Common myeloid progenitor, CD34-positive (primary cell): ENCODE measurements around the gene PIK3C2B.

ENCODE experiments used
- CTCF ChIA-PET: fragments of 350-600 bp; sonication (Branson Sonifier 250); formaldehyde crosslinking; loops from one replicate; lab custom pipeline; 2021; ENCODE audit warnings: antibody characterized with exemption; lab: Charles Lee
- POLR2A ChIA-PET: fragments of 350-600 bp; sonication (Branson Sonifier 250); formaldehyde crosslinking; loops from one replicate; lab custom pipeline; 2021; ENCODE audit warnings: antibody characterized with exemption; lab: Charles Lee
- DNase-seq, 3 donors: peaks; one replicate each; pipeline versions ENCODE4 v3.0.0 to v3.0.0-alpha.2; 2013
- H3K27ac ChIP-seq, 2 experiments: 1 replicate in 1 of 2; 2 replicates in 1 of 2; pipeline ENCODE4 v1.7.0; 2013; ENCODE audit warnings: inconsistent platforms in 2 of 2, low read length in 2 of 2, mild to moderate bottlenecking in 2 of 2, low read depth in 1 of 2, moderate library complexity in 1 of 2; ENCODE audit not compliant: severe bottlenecking in 2 of 2, insufficient read depth in 1 of 2, poor library complexity in 1 of 2
- H3K27me3 ChIP-seq, 5 experiments: replicated peaks in 2 of 5; 1 replicate in 3 of 5; 2 replicates in 2 of 5; pipeline versions ENCODE4 v1.6.1 to v1.7.0; 2013; ENCODE audit warnings: low read length in 4 of 5, mild to moderate bottlenecking in 2 of 5, moderate library complexity in 2 of 5, inconsistent platforms in 1 of 5; ENCODE audit not compliant: insufficient read depth in 5 of 5, control insufficient read depth in 4 of 5
- H3K36me3 ChIP-seq, 4 experiments: 1 replicate in 2 of 4; 2 replicates in 2 of 4; pipeline versions ENCODE4 v1.6.1 to v1.7.0; 2013; ENCODE audit warnings: low read length in 3 of 4, control low read depth in 1 of 4, mild to moderate bottlenecking in 1 of 4; ENCODE audit not compliant: control insufficient read depth in 4 of 4, insufficient read depth in 4 of 4
- H3K4me1 ChIP-seq, 4 experiments: 1 replicate in 3 of 4; 2 replicates in 1 of 4; pipeline versions ENCODE4 v1.6.1 to v1.7.1; 2013; ENCODE audit warnings: low read length in 3 of 4, mild to moderate bottlenecking in 3 of 4, control low read depth in 1 of 4, inconsistent platforms in 1 of 4, moderate library complexity in 1 of 4; ENCODE audit not compliant: control insufficient read depth in 4 of 4, insufficient read depth in 4 of 4; ENCODE audit errors: control extremely low read depth in 1 of 4
- H3K4me3 ChIP-seq, 7 experiments: 1 replicate in 4 of 7; 2 replicates in 3 of 7; pipeline versions ENCODE4 v1.5.1 to v1.7.0; 2013; ENCODE audit warnings: mild to moderate bottlenecking in 7 of 7, low read length in 6 of 7, moderate library complexity in 6 of 7, inconsistent platforms in 2 of 7, low read depth in 2 of 7, control low read depth in 1 of 7; ENCODE audit not compliant: insufficient read depth in 4 of 7, control insufficient read depth in 1 of 7; ENCODE audit errors: extremely low read depth in 1 of 7
- H3K9me3 ChIP-seq, 5 experiments: 1 replicate in 4 of 5; 2 replicates in 1 of 5; pipeline versions ENCODE4 v1.6.1 to v1.7.1; 2013; ENCODE audit warnings: low read length in 4 of 5, mild to moderate bottlenecking in 2 of 5, inconsistent platforms in 1 of 5, low read depth in 1 of 5, moderate library complexity in 1 of 5; ENCODE audit not compliant: control insufficient read depth in 4 of 5, insufficient read depth in 2 of 5; ENCODE audit errors: control extremely low read depth in 1 of 5
- WGBS: methylation state at CpG from one replicate; pipeline ENCODE4 v1.1.5; 2013; ENCODE audit not compliant: insufficient coverage; 5-methylcytosine and 5-hydroxymethylcytosine counted together

The PIK3C2B gene

GRCh38 chr1:204475656-204476432 lies 18.8 kb downstream of the PIK3C2B start:
- Histone ChIP-seq H3K36me3 (peaks cover 0 to 19% (median 0%) of the 10 kb centered on the region in 4 experiments), H3K4me3 (peak overlapping the region in 2 of 7 experiments; percentile 8 to 30), H3K4me1 (peaks cover 10 to 66% (median 41%) of the 10 kb centered on the region in 4 experiments), H3K27me3 (no peaks in the 10 kb centered on the region), H3K27ac (no peak overlapping the region), H3K9me3 (no peaks in the 10 kb centered on the region)
- ChIA-PET POLR2A (interaction anchor here (0.5 kb wide), 2 partner anchors 32 to 55 kb away, joined by 3 read pairs; no protein-coding TSS in a partner anchor), CTCF (interaction anchor here (0.7 to 12.4 kb wide), 8 partner anchors 9 to 45 kb away, joined by 3 to 243 read pairs (median 4); partner anchors contain the start of gene PIK3C2B)
- peak in 1 of 3 donors; percentile 27 for DNase-seq
- WGBS = 46% methylated on average over 8 of the region's 9 CpGs

DNA sequence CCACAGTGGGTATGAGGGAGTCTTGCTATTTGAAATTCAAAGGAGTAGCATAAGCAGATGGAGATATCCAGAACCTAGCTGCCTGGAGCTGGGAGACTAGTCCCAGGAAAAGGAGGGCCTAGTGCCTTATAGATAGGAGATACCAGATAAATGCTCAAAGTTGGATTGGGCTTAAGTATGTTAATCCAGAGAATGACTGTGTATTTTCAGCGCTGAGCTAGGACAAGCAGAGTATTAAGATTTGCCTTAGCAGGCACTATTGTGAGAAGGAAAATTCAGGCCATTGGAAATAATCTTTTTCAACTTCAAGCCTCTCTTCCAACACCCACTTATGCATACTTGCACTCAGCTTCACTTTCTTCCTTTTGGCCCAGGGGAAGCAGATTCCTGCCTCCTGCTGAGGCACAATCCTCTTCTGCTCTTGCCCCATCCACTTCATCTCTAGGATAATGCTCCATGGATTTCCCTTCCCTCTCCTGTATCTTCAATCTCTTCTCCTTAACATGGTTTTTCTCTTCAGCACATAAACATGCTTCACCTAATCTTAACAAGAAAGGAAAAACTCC lies 21.1 kb downstream of the PIK3C2B start:
- POLR2A ChIA-PET = no interaction called here

DNA sequence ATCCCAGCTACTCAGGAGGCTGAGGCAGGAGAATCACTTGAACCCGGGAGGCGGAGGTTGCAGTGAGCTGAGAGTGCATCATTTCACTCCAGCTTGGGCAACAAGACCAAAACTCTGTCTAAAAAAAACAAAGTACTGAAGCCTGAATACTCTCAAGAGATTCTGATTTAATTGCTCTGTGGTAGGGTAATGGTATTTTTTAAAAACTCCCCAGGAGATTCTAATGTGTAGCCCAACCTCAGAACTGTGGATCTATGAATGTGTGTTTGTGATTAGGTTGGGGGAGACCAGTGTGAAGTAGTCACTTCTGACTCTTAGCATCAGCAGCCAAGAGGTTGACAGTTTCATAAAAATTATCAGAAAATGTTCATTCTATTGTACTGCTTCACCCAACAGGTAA lies 21.9 kb downstream of the PIK3C2B start:
- WGBS = 92% methylated on average over 2 of the region's 2 CpGs
- Histone ChIP-seq H3K36me3 (peaks cover 0 to 33% (median 12%) of the 10 kb centered on the region in 4 experiments), H3K4me3 (no peak overlapping the region), H3K27ac (no peak overlapping the region), H3K4me1 (peaks cover 5 to 38% (median 23%) of the 10 kb centered on the region in 4 experiments), H3K9me3 (no peaks in the 10 kb centered on the region), H3K27me3 (no peaks in the 10 kb centered on the region)
- DNase-seq = no peak
- POLR2A ChIA-PET = no interaction called here
- CTCF ChIA-PET = interaction anchor here (1.0 to 12.4 kb wide), 5 partner anchors 12 to 42 kb away, joined by 3 to 190 read pairs (median 4); no protein-coding TSS in a partner anchor

More for the DNA sequence above, 21.1 kb downstream of the PIK3C2B start:
- CTCF ChIA-PET = interaction anchor here (1.0 to 12.4 kb wide), 5 partner anchors 12 to 43 kb away, joined by 3 to 190 read pairs (median 4); no protein-coding TSS in a partner anchor
- H3K9me3 ChIP-seq = no peaks in the 10 kb centered on the region
- no peak overlapping the region for H3K27ac ChIP-seq
- H3K36me3 ChIP-seq = peaks cover 0 to 25% (median 7%) of the 10 kb centered on the region in 4 experiments
- peaks cover 5 to 43% (median 30%) of the 10 kb centered on the region in 4 experiments for H3K4me1 ChIP-seq
- no peak for DNase-seq
- no CpG with 5 or more reads among the region's 1 CpG for WGBS
- H3K27me3 ChIP-seq = no peaks in the 10 kb centered on the region
- no peak overlapping the region for H3K4me3 ChIP-seq

- CTCF ChIA-PET = interaction anchor here (1.2 to 12.4 kb wide), 2 partner anchors 24 to 31 kb away, joined by 3 to 190 read pairs; no protein-coding TSS in a partner anchor
- peaks cover 0 to 30% (median 12%) of the 10 kb centered on the region in 4 experiments for H3K36me3 ChIP-seq
- DNase-seq = no peak
- POLR2A ChIA-PET = no interaction called here
- H3K27me3 ChIP-seq = no peaks in the 10 kb centered on the region
- no peak overlapping the region for H3K27ac ChIP-seq
- peaks cover 5 to 36% (median 20%) of the 10 kb centered on the region in 4 experiments for H3K4me1 ChIP-seq
- 94% methylated on average over 3 of the region's 4 CpGs for WGBS
- H3K9me3 ChIP-seq = no peaks in the 10 kb centered on the region
- no peak overlapping the region for H3K4me3 ChIP-seq
Measured at GRCh38 chr1:204471687-204472086, 22.9 kb downstream of the PIK3C2B start.

DNA sequence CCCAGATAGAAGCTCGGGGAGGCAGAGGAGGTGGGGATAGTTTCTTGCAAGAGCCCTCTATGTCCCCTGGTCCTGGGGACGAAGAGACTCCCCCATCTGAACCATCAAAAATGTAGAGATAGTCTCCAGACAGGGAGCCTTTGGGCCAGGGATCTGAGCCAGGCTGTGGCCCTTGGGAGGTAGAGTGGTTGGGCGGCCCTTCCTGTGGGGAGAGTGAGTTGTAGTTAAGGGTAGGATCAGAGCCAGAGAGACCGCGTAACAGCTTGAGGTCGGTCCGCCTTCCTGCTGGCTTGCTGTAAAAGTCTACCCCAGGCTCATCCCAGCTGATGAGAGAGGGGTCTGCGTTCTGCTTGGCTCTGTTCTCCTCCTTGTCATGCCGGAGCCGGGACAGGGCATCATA lies 25.3 kb downstream of the PIK3C2B start:
- H3K27ac ChIP-seq = no peak overlapping the region
- peaks cover 0 to 31% (median 12%) of the 10 kb centered on the region in 4 experiments for H3K36me3 ChIP-seq
- no peak overlapping the region for H3K4me3 ChIP-seq
- no peaks in the 10 kb centered on the region for H3K9me3 ChIP-seq
- H3K4me1 ChIP-seq = peaks cover 8 to 39% (median 30%) of the 10 kb centered on the region in 4 experiments
- DNase-seq = no peak
- no peaks in the 10 kb centered on the region for H3K27me3 ChIP-seq
- 100% methylated on average over 8 of the region's 10 CpGs for WGBS
- ChIA-PET CTCF (interaction anchor here (0.7 to 2.3 kb wide), 4 partner anchors 10 to 23 kb away, joined by 3 to 10 read pairs (median 6); no protein-coding TSS in a partner anchor), POLR2A (no interaction called here)

- no peak overlapping the region for H3K27ac ChIP-seq
- WGBS = 94% methylated on average over 12 of the region's 18 CpGs
- H3K27me3 ChIP-seq = no peaks in the 10 kb centered on the region
- CTCF ChIA-PET = interaction anchor here (0.7 to 2.3 kb wide), 4 partner anchors 10 to 23 kb away, joined by 3 to 10 read pairs (median 6); no protein-coding TSS in a partner anchor
- DNase-seq = no peak
- H3K4me1 ChIP-seq = peaks cover 9 to 44% (median 35%) of the 10 kb centered on the region in 4 experiments
- peaks cover 0 to 36% (median 13%) of the 10 kb centered on the region in 4 experiments for H3K36me3 ChIP-seq
- H3K4me3 ChIP-seq = no peak overlapping the region
- H3K9me3 ChIP-seq = no peaks in the 10 kb centered on the region
- POLR2A ChIA-PET = no interaction called here
Measured at GRCh38 chr1:204468766-204469302, 25.8 kb downstream of the PIK3C2B start.
